Upper lobe of left lung (tissue), 4 donors: ENCODE results near the gene C1QL4.

ENCODE experiments used
- POLR2A ChIP-seq, 4 donors: fragments of 450-650 bp; IDR thresholded peaks; one replicate each; pipeline ENCODE4 v1.5.1; 2016 to 2017; ENCODE audit warnings: antibody characterized with exemption in 4 of 4, mild to moderate bottlenecking in 2 of 4
- POLR2AphosphoS5 ChIP-seq, 2 donors: sonication (generic); formaldehyde crosslinking; IDR thresholded peaks; one replicate each; pipeline ENCODE4 v1.5.1; 2017; ENCODE audit warnings: antibody characterized with exemption in 2 of 2
- TF ChIP-seq, protein P1 (sequence below), 6 experiments: fragments of 450-650 bp in 4 of 6; fragments of 200-600 bp in 2 of 6; sonication (generic) in 2 of 6; IDR thresholded peaks; one replicate each; pipeline ENCODE4 v1.5.1; 2016 to 2019; ENCODE audit warnings: antibody characterized with exemption in 6 of 6

DNA sequence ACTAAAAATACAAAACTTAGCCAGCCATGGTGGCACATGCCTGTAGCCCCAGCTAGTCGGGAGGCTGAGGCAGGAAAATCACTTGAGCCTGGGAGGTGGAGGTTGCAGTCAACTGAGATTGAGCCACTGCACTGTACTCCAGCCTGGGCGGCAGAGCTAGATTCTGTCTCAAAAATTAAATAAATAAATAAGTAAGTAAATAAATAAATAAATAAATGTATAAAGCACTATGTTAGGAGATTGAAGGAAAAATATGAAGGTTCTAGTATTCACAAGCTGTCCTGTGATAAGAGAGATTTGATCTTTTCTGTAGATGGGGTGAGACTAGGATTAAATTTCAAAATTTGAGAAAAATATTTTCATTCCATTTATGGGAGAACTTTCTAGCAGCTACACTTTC lies 15.4 kb upstream of the C1QL4 start:
- TF ChIP-seq POLR2A (IDR thresholded peaks at IDR 0.05) (no peak), POLR2AphosphoS5 (IDR thresholded peaks at IDR 0.05) (no peak)
- TF ChIP-seq, protein P1, sequence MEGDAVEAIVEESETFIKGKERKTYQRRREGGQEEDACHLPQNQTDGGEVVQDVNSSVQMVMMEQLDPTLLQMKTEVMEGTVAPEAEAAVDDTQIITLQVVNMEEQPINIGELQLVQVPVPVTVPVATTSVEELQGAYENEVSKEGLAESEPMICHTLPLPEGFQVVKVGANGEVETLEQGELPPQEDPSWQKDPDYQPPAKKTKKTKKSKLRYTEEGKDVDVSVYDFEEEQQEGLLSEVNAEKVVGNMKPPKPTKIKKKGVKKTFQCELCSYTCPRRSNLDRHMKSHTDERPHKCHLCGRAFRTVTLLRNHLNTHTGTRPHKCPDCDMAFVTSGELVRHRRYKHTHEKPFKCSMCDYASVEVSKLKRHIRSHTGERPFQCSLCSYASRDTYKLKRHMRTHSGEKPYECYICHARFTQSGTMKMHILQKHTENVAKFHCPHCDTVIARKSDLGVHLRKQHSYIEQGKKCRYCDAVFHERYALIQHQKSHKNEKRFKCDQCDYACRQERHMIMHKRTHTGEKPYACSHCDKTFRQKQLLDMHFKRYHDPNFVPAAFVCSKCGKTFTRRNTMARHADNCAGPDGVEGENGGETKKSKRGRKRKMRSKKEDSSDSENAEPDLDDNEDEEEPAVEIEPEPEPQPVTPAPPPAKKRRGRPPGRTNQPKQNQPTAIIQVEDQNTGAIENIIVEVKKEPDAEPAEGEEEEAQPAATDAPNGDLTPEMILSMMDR (IDR thresholded peaks at IDR 0.05), result no peak
